Central memory CD4-positive, alpha-beta T cell (primary cell): ENCODE measurements around the gene SNAP23.
A peak's percentile ranks its signal among the peaks of the same experiment; 100 is the strongest.

Experiments used
- DNase-seq: peaks from one replicate; pipeline ENCODE4 v3.0.0; 2022
- total RNA-seq, 3 experiments: gene quantifications; one replicate each; lab custom pipeline; 2026; lab: John Stamatoyannopoulos, UW

The SNAP23 gene
- total RNA-seq: 66.0 to 99.7 (median 77.6) reads per million in 3 experiments

DNA sequence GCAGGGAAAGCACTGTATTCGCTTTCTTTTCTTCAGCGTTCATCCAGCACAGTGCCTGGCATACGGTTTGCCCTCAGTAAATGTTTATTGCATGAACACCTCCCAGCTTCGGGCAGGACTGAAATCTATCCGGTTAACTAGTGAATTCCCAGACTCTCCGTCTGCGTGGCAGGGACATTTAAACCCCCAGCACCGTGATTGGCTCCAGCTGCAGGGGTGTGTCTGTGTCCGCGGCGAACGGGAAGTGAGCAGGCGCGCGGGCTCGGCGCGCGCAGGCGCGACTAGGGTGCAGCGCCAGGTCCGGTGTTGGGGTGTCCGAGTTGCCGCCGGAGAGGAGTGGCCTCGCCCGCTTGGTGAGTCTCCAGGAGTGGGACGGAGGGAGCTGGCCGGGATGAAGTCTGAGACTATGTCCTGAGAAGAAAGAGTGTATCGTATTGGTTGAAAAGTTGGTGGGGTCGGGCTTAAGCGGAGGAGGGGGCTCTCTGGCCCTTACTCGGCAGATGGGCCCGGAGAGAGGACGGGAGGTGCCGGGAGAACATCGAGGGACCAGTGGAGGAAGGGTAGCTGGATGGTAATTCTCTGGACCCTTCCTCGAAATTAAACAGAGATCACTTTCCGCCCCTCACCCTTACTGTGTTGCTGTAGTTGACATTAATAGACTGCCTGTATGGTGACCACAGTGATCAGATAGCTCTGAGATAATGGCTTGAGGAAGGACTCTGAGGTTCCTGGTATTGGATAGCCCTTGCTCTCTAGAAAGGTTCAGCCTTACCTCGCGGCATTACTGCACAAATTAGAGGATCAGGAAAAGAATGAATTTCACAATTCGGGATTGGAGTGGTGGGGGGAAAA, at the start of gene SNAP23:
TSS of gene SNAP23 (plus strand) at position 274 of the 852 bp plus-strand sequence. CDS start 16,213 bp downstream, outside the sequence.
- DNase-seq: peak; percentile 81

DNA sequence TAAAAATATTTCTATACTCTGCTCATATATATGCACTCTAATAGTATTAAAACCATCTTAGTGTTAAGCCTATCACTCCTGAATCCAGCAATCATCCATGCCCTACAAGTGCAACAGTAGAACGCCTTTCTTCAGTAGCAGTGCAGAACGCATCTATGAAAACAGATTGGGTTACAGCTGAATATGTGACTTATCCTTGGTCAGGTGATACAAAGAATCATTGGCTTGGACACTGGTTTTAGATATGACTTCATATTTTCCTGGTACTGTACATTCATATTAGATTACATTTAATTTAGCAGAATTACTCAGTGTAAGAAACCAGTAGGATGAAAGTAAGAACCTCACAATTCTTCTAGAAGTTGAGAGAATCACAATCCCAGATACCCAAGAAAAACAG, 47.8 kb upstream of the SNAP23 start:
- DNase-seq: no peak

DNA sequence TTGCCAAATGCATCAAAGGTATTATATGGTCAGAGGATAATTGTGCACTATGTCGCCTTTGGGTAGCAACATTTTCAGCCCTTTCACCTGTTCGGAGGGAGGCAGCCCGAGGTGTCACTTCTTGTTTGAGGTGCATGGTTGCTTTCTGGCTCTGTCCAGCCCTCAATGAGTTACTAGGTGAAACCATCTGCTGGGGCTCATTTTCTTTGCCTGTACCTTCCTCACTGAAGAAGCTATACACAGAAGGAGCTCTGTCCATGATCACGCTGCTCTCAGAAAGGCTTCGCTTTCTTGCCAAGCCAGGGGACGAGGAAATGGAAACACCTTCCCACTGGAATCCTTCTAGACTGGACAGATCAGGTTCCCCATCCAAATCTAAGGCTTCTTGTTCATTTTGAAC, 47.2 kb upstream of the SNAP23 start:
- DNase-seq: no peak

DNA sequence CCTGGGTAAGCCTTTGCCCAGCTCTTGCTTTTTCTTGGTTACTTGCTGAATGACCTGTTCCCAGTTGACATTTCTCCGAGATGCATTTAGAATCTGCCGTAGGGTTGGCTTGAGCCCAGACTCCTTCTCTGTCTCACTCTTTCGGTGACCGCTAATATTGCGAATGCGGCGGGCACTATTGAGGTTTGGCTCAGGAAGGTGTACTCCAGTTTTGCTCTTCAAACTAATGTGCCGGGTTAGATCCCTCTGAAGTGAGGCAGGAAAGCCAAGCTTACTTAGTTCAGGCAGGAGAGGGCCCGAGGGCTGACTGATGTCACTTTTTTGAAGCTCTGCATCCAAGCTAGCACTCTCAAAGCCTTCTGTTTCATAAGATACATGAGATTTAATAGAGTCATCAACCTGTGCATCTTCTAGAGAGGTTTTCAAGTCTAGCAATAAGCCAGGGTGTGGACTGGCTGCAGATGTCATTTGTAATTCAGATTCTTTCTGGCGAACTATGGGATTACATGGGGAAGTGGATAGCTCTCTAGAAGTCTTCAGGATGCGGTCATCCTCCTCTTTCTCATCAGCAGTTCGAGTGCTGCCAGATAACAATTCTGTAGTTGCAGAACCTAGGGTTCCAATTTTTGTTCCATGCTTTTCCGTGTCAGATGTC, 45.5 kb upstream of the SNAP23 start:
- no peak for DNase-seq

DNA sequence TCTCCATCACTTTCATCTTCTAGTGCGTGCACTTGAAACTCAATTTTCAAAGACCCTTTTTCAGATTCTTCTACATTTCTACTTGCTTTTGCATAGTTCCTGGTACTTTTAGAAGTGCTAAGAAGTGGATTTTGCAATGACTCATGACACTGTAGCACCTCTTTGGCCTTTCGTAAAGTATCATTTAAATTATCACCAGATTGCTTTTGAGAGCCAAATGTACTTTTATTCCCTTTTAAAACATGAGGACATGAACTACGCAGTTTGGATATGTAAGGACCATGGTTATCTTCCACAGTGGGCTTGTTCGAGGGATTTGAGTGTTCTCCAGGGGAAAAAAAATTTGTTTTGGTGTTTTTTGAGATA, 45.0 kb upstream of the SNAP23 start:
- DNase-seq: no peak

DNA sequence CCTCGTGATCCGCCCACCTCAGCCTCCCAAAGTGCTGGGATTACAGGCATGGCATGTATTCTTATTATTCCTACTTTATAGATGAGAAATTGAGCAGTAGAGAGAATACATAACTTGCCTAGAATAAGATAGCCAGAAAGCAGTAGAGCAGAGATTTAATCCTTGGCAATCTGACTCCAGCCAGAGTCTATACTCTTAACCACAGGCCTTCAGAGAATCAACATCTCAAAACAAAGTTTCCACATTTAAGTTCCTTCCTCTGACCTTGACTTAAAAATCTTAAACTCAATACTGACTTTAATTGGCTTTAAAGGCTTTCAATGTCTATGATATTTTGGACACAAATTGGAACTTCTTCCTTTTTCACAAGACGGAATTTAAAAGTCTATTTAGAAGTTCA, 41.6 kb upstream of the SNAP23 start:
- DNase-seq: no peak

DNA sequence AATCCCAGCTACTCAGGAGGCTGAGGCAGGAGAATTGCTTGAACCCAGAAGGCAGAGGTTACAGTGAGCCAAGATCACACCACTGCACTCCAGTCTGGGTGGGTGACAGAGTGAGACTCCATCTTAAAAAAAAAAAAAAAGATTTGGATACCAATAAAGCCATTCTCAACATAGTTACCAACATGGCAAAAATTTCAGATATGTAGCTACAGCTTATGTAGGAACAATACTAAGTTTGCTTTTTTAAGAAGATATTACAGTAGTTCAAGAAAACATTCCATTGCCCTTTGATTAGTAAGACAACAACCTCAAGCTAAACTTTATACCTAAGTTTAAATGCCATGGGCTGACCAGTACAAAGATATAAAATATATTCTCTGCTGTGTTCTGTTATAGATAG, 38.9 kb upstream of the SNAP23 start:
- DNase-seq: no peak

DNA sequence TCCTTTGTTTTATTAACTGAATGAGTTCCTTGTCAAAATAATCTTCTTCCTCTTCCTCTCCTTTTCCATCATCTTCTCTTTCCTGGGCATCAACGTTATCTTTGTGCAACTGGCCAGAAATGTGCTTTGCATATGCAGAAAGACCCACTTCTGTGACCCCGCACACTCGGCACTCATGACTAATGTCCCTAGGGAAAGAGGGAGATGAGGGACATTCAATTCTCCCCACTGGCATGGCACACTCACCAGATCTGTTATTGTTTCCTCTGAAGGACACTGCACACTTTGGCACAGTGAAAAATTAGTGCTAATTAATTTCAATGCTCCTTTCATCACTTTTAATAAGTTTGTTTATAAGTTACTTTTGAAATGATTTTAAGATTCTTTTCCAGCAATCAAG, 38.5 kb upstream of the SNAP23 start:
- DNase-seq: no peak

DNA sequence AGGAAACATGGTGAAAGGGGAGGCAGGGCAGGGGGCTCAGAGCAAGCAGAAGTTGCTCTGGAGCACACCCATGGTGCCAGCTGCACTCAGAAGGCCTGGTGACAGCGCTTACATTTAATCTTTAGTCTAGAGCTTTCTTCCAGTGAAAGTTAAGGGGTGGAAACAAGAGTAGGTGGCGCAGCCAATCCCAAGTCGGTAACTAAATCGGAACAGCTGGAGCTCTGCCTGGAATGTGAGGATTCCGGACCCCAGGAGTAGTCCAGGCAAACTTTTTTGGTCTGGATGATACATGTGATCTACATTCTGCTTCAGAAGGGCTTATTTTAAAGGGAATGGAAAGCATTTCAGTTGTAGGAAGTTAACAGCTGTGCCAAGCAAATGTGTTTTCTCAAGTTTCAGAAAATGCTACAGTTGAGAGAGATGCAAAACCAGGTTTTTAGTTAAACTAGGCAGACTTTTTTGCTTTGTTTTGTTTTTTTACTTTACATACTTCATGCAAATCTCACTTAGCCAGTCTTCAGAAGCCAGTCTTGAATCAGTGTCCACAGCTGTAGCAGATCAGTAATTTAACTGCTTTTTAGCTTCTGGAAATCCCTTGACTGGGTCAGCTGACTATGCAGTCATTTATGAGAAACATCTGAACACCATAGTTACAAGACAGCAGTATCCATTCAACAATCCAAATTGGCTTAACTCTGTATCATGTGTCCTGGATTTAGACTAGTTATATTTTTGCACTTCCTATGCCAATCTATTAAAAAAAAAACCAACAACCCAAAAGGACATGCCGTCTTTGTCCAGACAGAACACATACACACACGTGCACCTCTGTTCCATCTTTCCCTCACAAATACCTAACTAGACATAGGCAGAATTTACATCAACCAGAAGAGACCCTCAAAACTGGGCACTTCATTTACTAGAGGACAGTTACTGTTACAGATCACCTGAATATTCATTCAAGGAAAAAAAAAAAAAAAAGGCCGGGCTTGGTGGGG, 37.7 kb upstream of the SNAP23 start:
- no peak for DNase-seq

DNA sequence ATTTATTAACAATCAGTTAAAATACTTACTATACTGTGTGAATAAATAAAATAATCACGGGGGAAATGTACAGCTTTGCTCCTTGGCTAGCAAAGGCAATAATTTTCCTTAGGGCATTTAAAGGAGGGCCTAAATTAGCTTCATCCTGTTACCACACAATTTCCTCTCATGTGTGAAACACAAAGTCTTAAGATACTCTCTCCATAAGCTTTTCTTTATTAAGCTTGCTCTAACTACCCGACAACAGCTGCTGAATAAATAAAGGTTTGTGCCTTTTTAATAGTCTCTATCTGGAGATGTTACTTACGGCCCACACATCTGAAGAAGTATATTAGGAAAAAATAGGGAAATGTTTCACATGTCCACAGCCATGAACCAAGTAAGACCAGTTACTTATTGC, 34.2 kb upstream of the SNAP23 start:
- no peak for DNase-seq

DNA sequence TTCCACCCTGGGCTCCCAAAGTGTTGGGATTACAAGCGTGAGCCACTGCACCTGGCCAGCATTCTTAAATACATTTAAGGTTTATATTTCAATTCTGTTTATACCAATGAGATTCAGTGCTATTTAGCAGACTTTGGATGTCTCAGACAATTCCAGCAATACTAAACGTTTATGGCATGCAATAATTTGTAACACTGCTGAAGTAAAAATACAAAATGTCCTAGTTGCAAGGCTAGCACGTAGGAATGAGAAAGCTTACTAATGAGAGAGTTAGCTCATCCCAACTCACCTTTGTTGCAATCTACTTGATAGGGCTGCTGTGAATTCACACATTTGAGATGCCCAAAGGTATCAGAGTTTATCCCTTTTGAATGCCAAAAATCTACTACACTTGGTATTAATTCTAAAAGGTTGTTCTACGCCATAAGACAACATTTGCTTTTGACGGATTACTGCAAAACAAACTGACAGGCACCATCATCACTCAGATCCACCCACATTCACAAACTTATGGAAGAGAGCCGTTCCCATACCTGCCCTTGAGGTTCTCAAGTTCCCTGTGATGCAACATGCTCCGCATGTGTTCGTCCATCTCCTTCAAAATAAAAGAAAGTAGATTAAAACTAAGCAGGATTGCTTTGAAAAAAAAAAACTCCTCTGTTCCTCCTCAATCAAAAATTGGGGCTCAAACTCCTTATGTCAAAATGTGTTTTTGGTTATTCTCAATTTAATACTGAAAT, 29.7 kb upstream of the SNAP23 start:
- no peak for DNase-seq

DNA sequence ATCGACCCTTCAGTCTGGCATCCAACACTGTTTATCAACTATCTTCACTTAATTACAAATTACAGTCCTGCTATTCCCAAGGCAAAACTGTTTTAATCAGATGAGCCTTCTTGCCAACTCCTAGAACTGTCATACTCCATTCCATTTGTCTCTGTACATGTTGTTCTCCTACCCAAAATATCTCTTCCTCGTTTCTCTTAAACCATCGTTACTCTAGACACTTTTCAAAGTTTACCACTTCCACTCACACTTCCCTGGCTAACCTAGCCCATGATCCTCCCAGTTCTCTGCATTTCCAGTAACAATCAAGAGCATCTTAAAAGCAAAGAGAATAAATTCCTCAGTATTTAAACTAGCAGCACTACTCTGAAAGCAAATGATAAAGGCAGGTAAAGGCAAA, 24.4 kb upstream of the SNAP23 start:
- no peak for DNase-seq

DNA sequence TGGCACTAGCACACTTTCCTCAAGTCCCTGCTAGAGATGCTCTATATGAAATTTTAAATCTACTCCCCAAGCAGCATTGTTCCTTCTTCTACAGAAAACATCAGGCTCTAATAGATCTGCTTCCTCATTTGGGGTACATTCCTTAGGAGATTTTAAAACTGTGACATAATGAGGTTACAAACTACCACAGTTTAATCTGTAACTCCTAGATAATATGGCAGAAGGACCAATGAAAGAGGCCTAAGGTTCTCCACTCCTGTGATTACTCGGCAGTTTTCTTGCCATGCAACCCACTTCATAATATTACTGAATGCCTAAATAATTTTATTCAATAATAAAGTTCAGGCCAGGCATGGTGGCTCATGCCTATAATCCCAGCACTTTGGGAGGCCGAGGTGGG, 20.6 kb upstream of the SNAP23 start:
- DNase-seq: no peak

DNA sequence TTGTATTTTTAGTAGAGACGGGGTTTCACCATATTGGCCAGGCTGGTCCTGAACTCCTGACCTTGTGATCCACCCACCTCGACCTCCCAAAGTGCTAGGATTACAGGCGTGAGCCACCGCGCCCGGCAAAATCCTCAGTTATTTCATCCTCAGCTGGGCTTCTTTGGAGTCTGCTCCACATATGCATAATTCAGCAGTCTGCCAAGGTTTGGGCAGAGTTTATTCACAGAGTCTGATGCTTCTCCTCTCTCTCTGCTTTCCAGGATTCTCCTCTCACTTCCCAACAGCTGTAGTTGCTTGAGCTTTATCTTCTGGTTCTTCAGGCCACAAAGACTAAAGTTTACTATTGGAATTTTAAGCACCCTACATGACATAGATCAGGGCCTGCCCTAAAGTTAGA, 12.7 kb upstream of the SNAP23 start:
- DNase-seq: no peak

DNA sequence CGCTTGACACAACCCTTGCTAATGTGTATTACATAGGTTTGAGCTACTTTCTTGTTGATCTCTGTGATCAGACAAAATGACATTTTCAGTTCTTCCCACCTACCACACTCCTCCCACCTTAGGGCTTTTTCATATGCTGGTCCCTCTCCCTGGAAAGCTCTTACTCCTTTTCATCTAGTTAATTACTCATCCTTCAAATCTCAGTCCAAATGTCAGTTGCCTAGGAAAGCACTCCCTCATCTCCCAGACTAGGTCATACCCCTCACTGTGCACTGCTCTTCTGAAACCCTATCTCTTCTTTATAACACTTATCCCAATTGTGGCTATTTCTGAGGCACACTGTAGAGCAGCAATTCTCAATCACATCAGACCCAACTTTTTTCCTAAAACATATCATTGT, 11.8 kb upstream of the SNAP23 start:
- DNase-seq: no peak

DNA sequence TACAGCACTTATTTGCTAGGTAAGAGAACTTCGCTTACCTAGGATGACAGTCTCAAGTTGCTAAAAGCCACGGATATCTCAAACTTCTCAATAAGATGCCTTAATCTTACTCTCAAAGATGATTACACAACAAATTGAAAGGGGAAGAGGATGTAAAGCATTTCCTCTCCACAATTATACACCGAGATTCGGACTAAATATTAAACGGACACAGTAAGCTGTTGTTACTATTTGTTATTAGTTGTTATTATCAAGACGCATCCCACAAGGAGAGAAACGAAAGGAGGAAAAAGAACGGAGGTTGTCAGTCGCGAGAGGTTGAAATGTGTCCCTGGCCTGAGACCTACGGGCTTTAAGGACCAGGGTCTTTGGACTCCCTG, 5.2 kb upstream of the SNAP23 start:
- DNase-seq: peak; percentile 5

DNA sequence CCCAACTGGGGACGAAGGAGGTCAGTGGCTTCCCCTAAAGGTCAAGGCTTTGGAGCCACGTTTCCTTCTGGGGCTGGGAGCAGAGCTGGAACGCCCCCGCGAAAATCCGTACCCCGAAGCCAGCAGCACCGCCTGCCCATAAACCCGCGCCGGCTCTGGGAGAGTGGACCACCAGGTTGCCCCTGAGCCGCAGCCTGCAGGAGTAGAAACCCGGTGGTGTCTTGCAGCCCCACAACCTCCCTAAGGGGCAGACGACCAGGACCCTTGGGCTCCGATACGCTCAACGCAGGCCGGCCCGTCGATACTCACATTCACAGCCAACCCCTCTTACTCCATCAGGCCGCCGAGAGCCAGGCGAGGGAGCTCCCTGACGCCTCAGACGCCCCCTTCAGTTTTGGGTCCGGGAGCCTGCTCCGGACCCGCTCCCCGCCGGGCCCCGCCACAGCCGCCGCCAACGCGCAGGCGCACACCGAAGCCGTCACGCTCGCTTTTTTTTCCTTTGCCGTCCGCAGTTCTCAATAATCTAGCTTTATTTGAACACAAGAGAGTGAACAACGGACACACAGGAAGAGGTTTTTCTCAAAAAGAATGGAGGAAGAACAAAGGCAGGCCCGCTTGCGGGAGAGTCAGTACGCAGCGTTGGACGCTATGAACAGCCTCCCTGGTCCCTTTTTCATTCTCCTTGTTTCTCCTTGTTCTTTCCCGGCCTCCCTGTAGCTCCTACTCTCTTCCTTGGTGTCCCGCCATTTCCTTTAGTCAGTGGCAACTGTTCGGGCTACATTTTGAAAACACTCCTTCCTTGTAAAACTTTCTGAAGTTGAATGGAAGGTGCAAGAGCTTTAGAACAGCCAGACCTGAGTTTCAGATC, 4.5 kb upstream of the SNAP23 start, which contains the start of gene ZNF106:
TSS of gene ZNF106 (minus strand) at position 471 of the 868 bp plus-strand sequence. CDS start 18,852 bp downstream, outside the sequence.
- peak; percentile 90 for DNase-seq

DNA sequence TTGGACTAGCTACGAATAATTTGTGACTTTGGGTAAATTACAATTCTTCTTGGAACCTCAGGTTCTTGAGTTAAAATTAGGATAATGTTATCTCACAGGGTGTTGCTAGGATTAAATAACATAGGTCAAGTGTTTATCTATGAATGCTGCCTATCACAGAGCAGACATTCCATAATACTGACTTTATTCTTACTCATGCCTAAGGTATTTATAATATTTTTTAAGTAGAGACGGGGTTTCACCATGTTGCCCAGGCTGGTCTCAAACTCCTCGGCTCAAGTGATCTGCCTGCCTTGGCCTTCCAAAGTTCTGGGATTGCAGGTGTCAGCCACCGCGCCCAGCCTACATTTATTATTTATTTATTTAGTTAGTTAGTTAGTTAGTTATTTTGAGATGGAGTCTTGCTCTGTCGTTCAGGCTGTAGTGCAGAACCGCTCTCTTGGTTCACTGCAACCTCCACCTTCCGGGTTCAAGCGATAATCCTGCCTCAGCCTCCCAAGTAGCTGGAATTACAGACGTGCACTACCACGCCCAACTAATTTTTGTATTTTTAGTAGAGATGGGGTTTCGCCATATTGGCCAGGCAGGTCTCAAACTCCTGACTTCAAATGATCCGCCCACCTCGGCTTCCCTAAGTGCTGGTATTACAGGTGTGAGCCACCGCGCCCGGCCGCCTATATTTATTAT, 3.8 kb upstream of the SNAP23 start:
- DNase-seq: no peak

DNA sequence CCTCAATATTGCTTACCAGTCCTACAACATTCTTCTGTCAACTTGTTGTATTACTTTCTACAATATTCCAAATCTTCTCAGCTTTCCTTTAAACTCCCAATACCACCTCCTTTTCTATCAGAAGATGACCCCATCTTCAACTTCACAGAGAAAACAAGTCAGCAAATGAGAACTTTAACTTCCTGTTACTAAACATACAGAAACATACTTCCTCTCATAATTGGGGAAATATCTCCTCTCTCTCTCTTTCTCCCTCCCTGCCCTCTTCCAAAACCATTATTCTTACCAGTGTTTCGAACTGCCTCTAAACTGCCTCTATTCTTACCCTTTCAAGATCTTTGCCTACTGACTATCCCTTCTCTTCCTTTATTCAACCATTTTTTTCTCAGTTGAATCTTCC, 1.8 kb upstream of the SNAP23 start:
- no peak for DNase-seq

DNA sequence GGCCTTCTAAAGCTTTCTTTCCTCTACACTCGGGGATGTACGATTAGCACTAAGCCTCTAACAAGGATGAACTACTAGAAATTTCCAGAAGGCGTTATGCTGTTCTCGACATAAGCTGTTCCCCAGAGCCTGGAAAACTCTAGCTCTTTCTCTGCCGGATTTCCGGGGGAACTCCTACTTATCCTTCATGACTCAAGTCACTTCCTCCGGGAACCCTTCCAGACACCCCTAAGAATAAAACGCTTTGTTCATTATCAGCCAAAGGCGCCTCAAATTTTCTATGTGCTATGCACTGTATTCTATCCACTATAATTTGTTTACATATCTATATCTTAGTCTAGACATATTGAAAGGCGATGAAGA, 455 bp upstream of the SNAP23 start:
- DNase-seq: no peak
